NB4 (cell line): ENCODE data around the gene USP48.

Experiments used
- DNase-seq: peaks from one replicate; pipeline ENCODE4 v3.0.0; 2010; ENCODE audit warnings: low read depth
- H3K4me3 ChIP-seq: one replicate; pipeline ENCODE4 v1.5.1; 2011; ENCODE audit warnings: mild to moderate bottlenecking, low read depth, low read length, moderate library complexity
- MYC ChIP-seq: IDR thresholded peaks from 2 replicates; pipeline ENCODE4 v1.6.1; 2011; ENCODE audit warnings: low read depth, low read length
- POLR2A ChIP-seq: IDR thresholded peaks from 2 replicates; pipeline ENCODE4 v1.6.1; 2011; ENCODE audit warnings: mild to moderate bottlenecking; ENCODE audit not compliant: insufficient read length; ENCODE audit errors: extremely low read depth
- TF ChIP-seq, protein P1 (sequence below): IDR thresholded peaks from 2 replicates; pipeline ENCODE4 v1.6.1; 2011; ENCODE audit warnings: low read depth, low read length
- TF ChIP-seq, protein P2 (sequence below): IDR thresholded peaks from one replicate; pipeline ENCODE4 v1.5.1; 2012; ENCODE audit warnings: low read depth, low read length

USP48 gene

DNA sequence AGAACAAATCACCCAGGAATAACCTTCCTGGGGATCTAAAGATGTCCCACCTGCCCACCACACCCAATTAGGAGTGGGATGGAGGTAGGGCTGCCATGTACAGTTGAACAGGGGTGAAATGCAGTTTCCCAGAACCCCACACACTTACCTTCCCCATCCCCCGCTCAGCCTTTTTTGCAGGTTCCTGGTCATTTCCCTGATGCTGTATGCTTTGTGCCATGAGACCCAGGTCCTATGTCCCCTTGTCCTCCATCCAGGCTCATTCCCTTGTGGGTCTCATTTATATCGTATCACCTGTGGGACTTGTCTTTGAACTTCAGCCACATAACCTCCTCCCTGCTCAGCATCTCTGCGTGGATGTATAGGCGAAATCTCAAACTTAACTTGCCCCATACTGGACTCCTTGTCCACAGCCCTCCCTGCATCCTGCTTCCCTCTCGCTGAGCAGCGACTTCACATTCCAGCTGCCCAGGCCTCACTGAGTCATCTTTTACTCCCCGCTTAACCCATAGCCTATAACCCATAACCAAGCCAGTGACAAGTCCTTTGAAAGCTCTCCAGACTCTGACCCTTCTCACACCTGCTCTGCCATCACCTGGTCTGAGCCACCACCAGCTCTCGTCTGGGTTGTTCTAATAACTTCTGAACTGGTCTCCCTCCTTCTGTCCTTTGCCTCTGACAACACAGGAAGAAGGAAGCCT, 33.8 kb upstream of the USP48 start:
- H3K4me3 ChIP-seq = no peak overlapping the region
- TF ChIP-seq POLR2A (no peak), MYC (no peak)
- TF ChIP-seq, protein P1, sequence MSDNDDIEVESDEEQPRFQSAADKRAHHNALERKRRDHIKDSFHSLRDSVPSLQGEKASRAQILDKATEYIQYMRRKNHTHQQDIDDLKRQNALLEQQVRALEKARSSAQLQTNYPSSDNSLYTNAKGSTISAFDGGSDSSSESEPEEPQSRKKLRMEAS = no peak
- TF ChIP-seq, protein P2, sequence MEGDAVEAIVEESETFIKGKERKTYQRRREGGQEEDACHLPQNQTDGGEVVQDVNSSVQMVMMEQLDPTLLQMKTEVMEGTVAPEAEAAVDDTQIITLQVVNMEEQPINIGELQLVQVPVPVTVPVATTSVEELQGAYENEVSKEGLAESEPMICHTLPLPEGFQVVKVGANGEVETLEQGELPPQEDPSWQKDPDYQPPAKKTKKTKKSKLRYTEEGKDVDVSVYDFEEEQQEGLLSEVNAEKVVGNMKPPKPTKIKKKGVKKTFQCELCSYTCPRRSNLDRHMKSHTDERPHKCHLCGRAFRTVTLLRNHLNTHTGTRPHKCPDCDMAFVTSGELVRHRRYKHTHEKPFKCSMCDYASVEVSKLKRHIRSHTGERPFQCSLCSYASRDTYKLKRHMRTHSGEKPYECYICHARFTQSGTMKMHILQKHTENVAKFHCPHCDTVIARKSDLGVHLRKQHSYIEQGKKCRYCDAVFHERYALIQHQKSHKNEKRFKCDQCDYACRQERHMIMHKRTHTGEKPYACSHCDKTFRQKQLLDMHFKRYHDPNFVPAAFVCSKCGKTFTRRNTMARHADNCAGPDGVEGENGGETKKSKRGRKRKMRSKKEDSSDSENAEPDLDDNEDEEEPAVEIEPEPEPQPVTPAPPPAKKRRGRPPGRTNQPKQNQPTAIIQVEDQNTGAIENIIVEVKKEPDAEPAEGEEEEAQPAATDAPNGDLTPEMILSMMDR = no peak
- DNase-seq = no peak

DNA sequence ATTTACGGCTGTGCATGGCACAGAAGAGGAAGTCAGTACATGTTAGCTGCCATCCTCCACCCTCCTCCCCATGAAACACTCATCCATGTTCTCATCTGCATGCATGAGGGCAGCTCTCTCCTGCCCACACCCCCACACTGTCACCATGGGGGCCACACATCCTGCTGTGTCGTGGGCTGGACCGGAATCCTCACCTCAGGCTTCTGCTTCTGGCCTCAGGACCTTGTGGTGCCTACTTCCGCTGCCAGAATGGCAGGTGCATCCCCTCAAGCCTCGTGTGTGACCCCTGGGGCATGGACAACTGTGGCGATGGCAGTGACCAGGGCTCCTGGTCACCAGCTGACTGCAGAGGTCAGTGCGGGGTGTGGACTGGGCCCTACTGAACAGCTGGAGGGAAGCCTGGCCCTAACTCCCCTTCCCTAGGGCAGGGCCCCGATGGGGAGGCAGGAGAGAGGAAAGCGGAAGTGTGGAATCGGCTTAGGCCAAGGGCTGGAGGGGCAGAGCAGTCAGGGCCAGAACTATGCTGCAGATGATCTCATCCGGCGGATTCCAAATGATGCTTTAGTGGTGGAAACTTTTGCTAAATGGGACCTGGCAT, 32.9 kb upstream of the USP48 start:
- TF ChIP-seq, protein P2 = no peak
- peak; percentile 73 for TF ChIP-seq MYC
- TF ChIP-seq, protein P1 = peak; percentile 31; the same call in 1 of the 2 replicates
- no peak for TF ChIP-seq POLR2A
- H3K4me3 ChIP-seq = no peak overlapping the region
- DNase-seq = peak; percentile 57

DNA sequence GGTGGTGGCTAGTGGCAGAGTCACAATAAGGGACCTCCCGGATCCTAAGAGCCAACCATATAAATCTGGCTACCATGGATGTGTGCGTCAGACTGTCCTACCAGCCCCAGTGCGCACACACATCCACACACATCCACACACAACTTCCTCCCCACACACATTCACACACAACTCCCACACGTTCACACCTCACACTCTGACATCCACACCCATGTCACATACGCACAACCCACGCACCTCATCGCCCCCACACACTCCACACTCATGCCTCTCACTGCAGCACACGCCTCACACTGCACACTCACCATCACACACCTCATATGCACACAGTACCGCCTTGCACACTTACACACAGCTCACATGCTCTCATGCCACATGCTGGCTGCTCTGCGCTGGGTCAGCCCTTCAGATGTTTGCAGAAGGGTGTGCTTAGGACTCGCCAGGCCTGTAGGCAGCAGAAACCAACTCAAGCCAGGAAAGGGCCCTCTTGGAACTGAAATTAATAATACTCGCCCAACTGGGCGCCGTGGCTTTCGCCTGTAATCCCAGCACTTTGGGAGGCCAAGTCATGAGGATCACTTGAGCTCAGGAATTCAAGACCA, 32.1 kb upstream of the USP48 start:
- H3K4me3 ChIP-seq = no peak overlapping the region
- no peak for DNase-seq
- TF ChIP-seq, protein P1 = no peak

DNA sequence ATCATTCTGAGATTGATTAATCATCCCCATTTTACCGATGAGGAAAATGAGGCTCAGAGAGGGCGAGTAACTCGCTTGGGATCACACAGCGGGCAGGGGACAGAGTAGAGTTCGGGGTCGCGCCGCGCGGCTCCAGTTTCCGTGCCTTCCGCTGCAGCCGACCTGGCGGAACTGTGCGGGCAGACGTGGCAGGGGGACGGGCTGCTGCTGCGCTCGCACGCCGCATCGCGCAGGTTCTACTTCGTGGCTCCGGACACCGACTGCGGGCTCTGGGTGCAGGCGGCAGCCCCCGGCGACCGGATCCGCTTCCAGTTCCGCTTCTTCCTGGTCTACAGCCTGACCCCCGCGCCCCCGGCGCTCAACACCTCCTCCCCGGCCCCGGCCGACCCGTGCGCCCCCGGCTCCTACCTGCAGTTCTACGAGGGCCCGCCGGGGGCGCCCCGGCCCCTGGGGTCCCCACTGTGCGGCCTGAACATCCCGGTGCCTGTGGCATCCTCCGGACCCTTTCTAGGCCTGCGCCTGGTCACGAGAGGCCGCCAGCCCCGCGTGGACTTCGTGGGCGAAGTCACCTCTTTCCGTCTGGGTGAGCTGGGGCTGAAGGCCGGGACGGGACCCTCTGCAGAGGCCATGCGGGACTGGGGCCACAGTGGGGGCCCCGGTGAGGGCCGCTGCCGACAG, 31.4 kb upstream of the USP48 start:
- DNase-seq = peak; percentile 61
- H3K4me3 ChIP-seq = no peak overlapping the region
- TF ChIP-seq, protein P2 = peak; percentile 48
- TF ChIP-seq, protein P1 = no peak

DNA sequence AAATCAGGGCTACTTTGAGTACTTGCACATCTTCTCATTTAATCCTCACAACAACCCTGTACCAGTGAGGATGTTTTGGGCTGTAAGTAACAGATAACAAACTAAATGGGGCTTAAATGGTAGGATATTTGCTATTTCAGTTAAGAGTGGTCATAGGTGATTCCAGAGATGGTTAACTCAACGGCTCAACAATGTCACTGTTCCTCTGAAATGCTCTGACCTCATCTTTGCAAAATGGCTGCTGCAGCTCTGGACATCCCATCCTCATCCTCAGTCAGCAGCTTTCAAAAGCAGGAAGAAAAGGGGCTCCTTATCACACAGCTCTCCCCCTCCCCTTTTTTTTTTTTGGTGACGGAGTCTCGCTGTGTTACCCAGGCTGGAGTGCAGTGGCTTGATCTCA, 30.6 kb upstream of the USP48 start:
- no peak for DNase-seq
- no peak overlapping the region for H3K4me3 ChIP-seq
- TF ChIP-seq POLR2A (no peak), MYC (no peak)
- TF ChIP-seq, protein P2 = no peak
- TF ChIP-seq, protein P1 = no peak

DNA sequence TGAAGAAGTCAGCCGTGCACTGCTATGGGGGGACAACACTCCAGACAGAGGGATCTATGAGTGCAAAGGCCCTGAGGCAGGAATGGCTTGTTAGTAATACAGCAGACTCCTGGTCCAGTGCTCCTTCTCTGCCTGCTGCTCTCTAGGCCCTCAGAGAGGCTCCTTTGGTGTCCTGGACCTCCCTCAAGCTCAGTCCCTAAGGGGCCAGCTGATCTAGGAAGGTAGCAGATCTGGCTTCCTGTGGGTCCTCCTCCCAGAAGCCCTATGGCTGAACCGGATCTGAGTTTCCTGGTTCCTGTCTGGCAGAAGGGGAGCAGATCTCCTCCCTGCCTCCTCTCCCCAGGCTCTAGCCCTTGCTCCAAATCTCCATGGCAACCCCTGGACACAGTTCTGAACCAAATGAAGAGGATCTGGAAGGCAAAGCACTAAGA, 28.9 kb upstream of the USP48 start, which contains the start of gene LDLRAD2:
LDLRAD2 (plus strand) TSS at position 391 of the 431 bp plus-strand sequence. CDS start 187 bp downstream, outside the sequence.
- TF ChIP-seq, protein P1 = no peak
- TF ChIP-seq, protein P2 = no peak
- no peak for TF ChIP-seq MYC
- TF ChIP-seq POLR2A = no peak
- no peak for DNase-seq
- H3K4me3 ChIP-seq = no peak within 1 kb of the TSS
